GM12878 (cell line): ENCODE results near the gene RMDN3. TPM values are rescaled to one million over a fixed set of nuclear protein-coding genes. Genes with fewer than 3 reads are reported as not detected.

ENCODE experiments used
- ASH2L ChIP-seq: fragments of 300-600, 200-600 bp; sonication (generic); IDR thresholded peaks from 2 replicates; pipeline ENCODE4 v1.6.1; 2017; ENCODE audit warnings: low read depth, mild to moderate bottlenecking, borderline replicate concordance
- CBX3 ChIP-seq: fragments of 200-600 bp; sonication (generic); IDR thresholded peaks from 2 replicates; pipeline ENCODE4 v1.6.1; 2016; ENCODE audit warnings: low read depth, borderline replicate concordance
- CBX5 ChIP-seq: sonication (generic); IDR thresholded peaks from 2 replicates; pipeline ENCODE4 v1.6.1; 2016; ENCODE audit warnings: low read depth, moderate library complexity, mild to moderate bottlenecking, inconsistent platforms
- CREM ChIP-seq: IDR thresholded peaks from 2 replicates; pipeline ENCODE4 v1.6.1; 2014; ENCODE audit warnings: antibody characterized with exemption, low read depth
- E2F8 ChIP-seq: fragments of 450-650 bp; IDR thresholded peaks from 2 replicates; pipeline ENCODE4 v1.6.1; 2018; ENCODE audit warnings: mild to moderate bottlenecking, low read depth, moderate library complexity; ENCODE audit not compliant: partially characterized antibody
- HSF1 ChIP-seq: fragments of 150-350 bp; IDR thresholded peaks from 2 replicates; pipeline ENCODE4 v1.6.1; 2014; ENCODE audit warnings: mild to moderate bottlenecking, low read depth, low read length
- IRF3 ChIP-seq: fragments of 450-650 bp; IDR thresholded peaks from 2 replicates; pipeline ENCODE4 v1.6.1; 2014; ENCODE audit warnings: mild to moderate bottlenecking
- KDM1A ChIP-seq: fragments of 200-600 bp; sonication (generic); IDR thresholded peaks from 2 replicates; pipeline ENCODE4 v1.6.1; 2016; ENCODE audit warnings: borderline replicate concordance
- MTA2 ChIP-seq: fragments of 450-650 bp; IDR thresholded peaks from 2 replicates; pipeline ENCODE4 v1.6.1; 2016; ENCODE audit warnings: low read depth, mild to moderate bottlenecking, moderate library complexity
- PKNOX1 ChIP-seq: fragments of 450-650 bp; IDR thresholded peaks from 2 replicates; pipeline ENCODE4 v1.6.1; 2016; ENCODE audit warnings: mild to moderate bottlenecking
- POU2F2 ChIP-seq: IDR thresholded peaks from 3 replicates; pipeline ENCODE4 v1.6.1; 2011; ENCODE audit warnings: low read depth, mild to moderate bottlenecking, low read length, borderline replicate concordance
- RB1 ChIP-seq: fragments of 450-650 bp; formaldehyde crosslinking; IDR thresholded peaks from 2 replicates; pipeline ENCODE4 v1.6.1; 2017; ENCODE audit warnings: mild to moderate bottlenecking, borderline replicate concordance
- SP1 ChIP-seq: IDR thresholded peaks from one replicate; pipeline ENCODE4 v1.6.1; 2011; ENCODE audit warnings: low read depth, low read length
- TAF1 ChIP-seq: IDR thresholded peaks from 2 replicates; pipeline ENCODE4 v1.6.1; 2011; ENCODE audit warnings: mild to moderate bottlenecking, low read depth, low read length, borderline replicate concordance
- YBX1 ChIP-seq: fragments of 450-650 bp; IDR thresholded peaks from 2 replicates; pipeline ENCODE4 v1.6.1; 2016; ENCODE audit warnings: antibody characterized with exemption
- polyA plus RNA-seq, 11 experiments: library from polyadenylated mRNA; depleted of rRNA in 4 of 11; unstranded in 6 of 11; stranded (reverse) in 5 of 11; fragments of >200 nt; fragmentation: Nextera tagmentation in 4 of 11; fragmentation: Illumina TruSeq in 1 of 11; extraction: Ambion mirVana in 4 of 11; extraction: Trizol in 1 of 11; gene quantifications; 1 replicate in 1 of 11; 2 replicates in 10 of 11; pipeline versions ENCODE4 v1.2.1 to v1.2.3, GENCODE V29; 2011 to 2016; ENCODE audit warnings: inconsistent platforms in 2 of 11, missing spikeins in 2 of 11, low read depth in 1 of 11
- total RNA-seq, 4 experiments: library from RNA; depleted of rRNA in 3 of 4; stranded (reverse); fragments of >200 nt in 3 of 4; fragmentation: Illumina TruSeq in 1 of 4; extraction: Trizol in 1 of 4; gene quantifications; 2 replicates each; pipeline versions ENCODE4 v1.2.1 to v1.2.3, GENCODE V29; 2013 to 2021
- TF ChIP-seq, protein P1 (sequence below): fragments of 450-650 bp; conservative IDR thresholded peaks from 2 replicates; pipeline ENCODE4 v1.6.1; 2017; ENCODE audit warnings: mild to moderate bottlenecking, moderate library complexity
- TF ChIP-seq, protein P2 (sequence below): fragments of 150-350 bp; IDR thresholded peaks from 2 replicates; pipeline ENCODE4 v1.6.1; 2016; ENCODE audit warnings: low read depth, low read length

Gene RMDN3
- total and polyA plus RNA-seq, 10 of the 15 experiments (the other 5 are each of a cell fraction or from before 2014, with no cell fraction given) = 5.7 to 44.4 (median 20.3) TPM

DNA sequence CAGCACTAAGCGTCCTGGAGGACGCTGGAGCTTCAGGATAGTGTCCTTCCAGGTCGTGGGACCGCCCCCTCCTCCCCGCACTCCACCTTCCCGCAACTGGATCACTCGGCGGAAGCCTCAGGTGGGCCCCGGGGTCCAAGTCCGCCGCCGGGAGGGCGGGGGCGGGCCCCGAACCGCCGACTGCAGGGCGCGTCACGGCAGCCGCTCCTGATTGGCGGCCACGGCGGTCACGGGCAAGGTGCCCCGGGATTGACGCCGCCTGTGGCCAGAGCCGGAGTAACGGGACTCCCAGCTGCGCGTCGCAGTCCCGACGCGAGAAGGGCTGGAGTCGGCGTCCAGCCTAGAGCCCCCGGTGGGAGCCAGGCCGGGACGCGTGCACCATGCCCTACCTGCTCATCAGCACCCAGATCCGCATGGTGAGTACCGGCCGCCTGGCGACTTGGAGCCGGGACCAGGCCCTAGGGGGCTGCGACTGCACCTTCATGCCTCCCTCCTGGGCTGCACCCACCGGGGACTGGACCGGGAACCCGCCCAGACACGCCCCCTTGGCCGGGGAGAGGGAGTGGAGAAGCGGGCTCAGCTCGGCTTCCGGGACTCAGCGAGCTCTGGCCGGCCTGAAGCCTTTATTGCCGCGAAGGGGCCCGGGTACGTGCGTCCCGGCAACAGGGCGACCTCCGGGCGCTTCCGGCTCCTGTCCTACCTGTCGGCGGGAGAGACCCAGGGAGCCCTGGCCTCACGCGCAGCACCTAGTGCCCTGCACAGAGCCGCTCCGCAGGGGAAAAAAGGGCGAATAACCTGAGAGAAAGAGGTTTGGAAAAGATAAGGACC lies 9.0 kb upstream of the RMDN3 start, which contains the start of gene GCHFR (continued):
- TF ChIP-seq E2F8 (no peak), YBX1 (no peak), HSF1 (no peak), KDM1A (no peak), TAF1 (no peak; the same call in 1 of the 2 replicates), CBX3 (no peak), ASH2L (no peak), IRF3 (no peak), PKNOX1 (peak; percentile 92), RB1 (0 out of 2 replicates have a peak, but pooled peaks have one; percentile 50), CREM (peak; percentile 35), MTA2 (no peak), POU2F2 (no peak), CBX5 (0 out of 2 replicates have a peak, but pooled peaks have one; percentile 39), SP1 (peak; percentile 13)
- TF ChIP-seq, protein P1, sequence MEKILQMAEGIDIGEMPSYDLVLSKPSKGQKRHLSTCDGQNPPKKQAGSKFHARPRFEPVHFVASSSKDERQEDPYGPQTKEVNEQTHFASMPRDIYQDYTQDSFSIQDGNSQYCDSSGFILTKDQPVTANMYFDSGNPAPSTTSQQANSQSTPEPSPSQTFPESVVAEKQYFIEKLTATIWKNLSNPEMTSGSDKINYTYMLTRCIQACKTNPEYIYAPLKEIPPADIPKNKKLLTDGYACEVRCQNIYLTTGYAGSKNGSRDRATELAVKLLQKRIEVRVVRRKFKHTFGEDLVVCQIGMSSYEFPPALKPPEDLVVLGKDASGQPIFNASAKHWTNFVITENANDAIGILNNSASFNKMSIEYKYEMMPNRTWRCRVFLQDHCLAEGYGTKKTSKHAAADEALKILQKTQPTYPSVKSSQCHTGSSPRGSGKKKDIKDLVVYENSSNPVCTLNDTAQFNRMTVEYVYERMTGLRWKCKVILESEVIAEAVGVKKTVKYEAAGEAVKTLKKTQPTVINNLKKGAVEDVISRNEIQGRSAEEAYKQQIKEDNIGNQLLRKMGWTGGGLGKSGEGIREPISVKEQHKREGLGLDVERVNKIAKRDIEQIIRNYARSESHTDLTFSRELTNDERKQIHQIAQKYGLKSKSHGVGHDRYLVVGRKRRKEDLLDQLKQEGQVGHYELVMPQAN = peak; percentile 29; the same call in 1 of the 2 replicates
- TF ChIP-seq, protein P2, sequence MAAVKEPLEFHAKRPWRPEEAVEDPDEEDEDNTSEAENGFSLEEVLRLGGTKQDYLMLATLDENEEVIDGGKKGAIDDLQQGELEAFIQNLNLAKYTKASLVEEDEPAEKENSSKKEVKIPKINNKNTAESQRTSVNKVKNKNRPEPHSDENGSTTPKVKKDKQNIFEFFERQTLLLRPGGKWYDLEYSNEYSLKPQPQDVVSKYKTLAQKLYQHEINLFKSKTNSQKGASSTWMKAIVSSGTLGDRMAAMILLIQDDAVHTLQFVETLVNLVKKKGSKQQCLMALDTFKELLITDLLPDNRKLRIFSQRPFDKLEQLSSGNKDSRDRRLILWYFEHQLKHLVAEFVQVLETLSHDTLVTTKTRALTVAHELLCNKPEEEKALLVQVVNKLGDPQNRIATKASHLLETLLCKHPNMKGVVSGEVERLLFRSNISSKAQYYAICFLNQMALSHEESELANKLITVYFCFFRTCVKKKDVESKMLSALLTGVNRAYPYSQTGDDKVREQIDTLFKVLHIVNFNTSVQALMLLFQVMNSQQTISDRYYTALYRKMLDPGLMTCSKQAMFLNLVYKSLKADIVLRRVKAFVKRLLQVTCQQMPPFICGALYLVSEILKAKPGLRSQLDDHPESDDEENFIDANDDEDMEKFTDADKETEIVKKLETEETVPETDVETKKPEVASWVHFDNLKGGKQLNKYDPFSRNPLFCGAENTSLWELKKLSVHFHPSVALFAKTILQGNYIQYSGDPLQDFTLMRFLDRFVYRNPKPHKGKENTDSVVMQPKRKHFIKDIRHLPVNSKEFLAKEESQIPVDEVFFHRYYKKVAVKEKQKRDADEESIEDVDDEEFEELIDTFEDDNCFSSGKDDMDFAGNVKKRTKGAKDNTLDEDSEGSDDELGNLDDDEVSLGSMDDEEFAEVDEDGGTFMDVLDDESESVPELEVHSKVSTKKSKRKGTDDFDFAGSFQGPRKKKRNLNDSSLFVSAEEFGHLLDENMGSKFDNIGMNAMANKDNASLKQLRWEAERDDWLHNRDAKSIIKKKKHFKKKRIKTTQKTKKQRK = no peak
